HepG2 (cell line): ENCODE data around the gene RARS1. TPM values are rescaled to one million over a fixed set of nuclear protein-coding genes. Genes with fewer than 3 reads are reported as not detected.

ENCODE experiments used
- GFI1 ChIP-seq: sonication (generic); formaldehyde crosslinking; IDR thresholded peaks from 2 replicates; pipeline ENCODE4 v1.5.0; 2020; ENCODE audit warnings: missing genetic modification reagents, mild to moderate bottlenecking, borderline replicate concordance
- MAFF ChIP-seq: IDR thresholded peaks from 2 replicates; pipeline ENCODE4 v1.6.1; 2011; ENCODE audit warnings: low read depth, low read length, improper control_type of control experiment
- MBNL3 ChIP-seq: fragments of 250-450 bp; sonication (Bioruptor Pico); conservative IDR thresholded peaks from 2 replicates; pipeline ENCODE4 v1.8.0; 2022; ENCODE audit warnings: mild to moderate bottlenecking, inconsistent platforms
- MIER2 ChIP-seq: IDR thresholded peaks from 2 replicates; pipeline ENCODE4 v1.6.1; 2016; ENCODE audit warnings: missing biosample characterization, missing genetic modification reagents
- MLLT10 ChIP-seq: sonication (generic); formaldehyde crosslinking; IDR thresholded peaks from 2 replicates; pipeline ENCODE4 v1.4.0; 2020; ENCODE audit warnings: missing genetic modification reagents
- PAWR ChIP-seq: sonication (generic); formaldehyde crosslinking; IDR thresholded peaks from 2 replicates; pipeline ENCODE4 v1.4.0; 2020; ENCODE audit warnings: missing genetic modification reagents, mild to moderate bottlenecking, borderline replicate concordance
- RAD51 ChIP-seq: fragments of 450-650 bp; IDR thresholded peaks from 2 replicates; pipeline ENCODE4 v1.6.1; 2016; ENCODE audit warnings: borderline replicate concordance
- REPIN1 ChIP-seq: sonication (generic); formaldehyde crosslinking; IDR thresholded peaks from 2 replicates; pipeline ENCODE4 v1.8.0; 2022; ENCODE audit warnings: missing genetic modification reagents, low read depth, mild to moderate bottlenecking, borderline replicate concordance
- SIN3A ChIP-seq: IDR thresholded peaks from 2 replicates; pipeline ENCODE4 v1.6.1; 2011; ENCODE audit warnings: low read depth, mild to moderate bottlenecking, control low read depth, low read length, borderline replicate concordance
- SOX6 ChIP-seq, 2 experiments: fragments of 450-650 bp in 1 of 2; sonication (generic) in 1 of 2; formaldehyde crosslinking in 1 of 2; IDR thresholded peaks; 2 replicates each; pipeline versions ENCODE4 v1.4.0 to v1.6.1; 2017 to 2020; ENCODE audit warnings: antibody characterized with exemption in 1 of 2, mild to moderate bottlenecking in 1 of 2, missing genetic modification reagents in 1 of 2
- SSRP1 ChIP-seq: IDR thresholded peaks from 2 replicates; pipeline ENCODE4 v1.6.1; 2016; ENCODE audit warnings: control low read depth
- TEAD3 ChIP-seq: optimal IDR thresholded peaks from 2 replicates; pipeline ENCODE3; 2016; ENCODE audit warnings: borderline replicate concordance
- TERF1 ChIP-seq: sonication (generic); formaldehyde crosslinking; IDR thresholded peaks from 2 replicates; pipeline ENCODE4 v1.8.0; 2022; ENCODE audit warnings: mild to moderate bottlenecking, missing genetic modification reagents, moderate library complexity
- ZNF317 ChIP-seq: sonication (generic); formaldehyde crosslinking; IDR thresholded peaks from 2 replicates; pipeline ENCODE4 v1.5.0; 2020; ENCODE audit warnings: mild to moderate bottlenecking, missing genetic modification reagents
- ZNF331 ChIP-seq: sonication (generic); formaldehyde crosslinking; IDR thresholded peaks from 2 replicates; pipeline ENCODE4 v1.4.0; 2020; ENCODE audit warnings: missing genetic modification reagents
- ZNF407 ChIP-seq: sonication (generic); formaldehyde crosslinking; IDR thresholded peaks from one replicate; pipeline ENCODE4 v1.5.1; 2020; ENCODE audit warnings: mild to moderate bottlenecking, missing genetic modification reagents; ENCODE audit errors: not compliant biosample characterization
- ZNF441 ChIP-seq: sonication (generic); formaldehyde crosslinking; IDR thresholded peaks from 2 replicates; pipeline ENCODE4 v1.7.0; 2021; ENCODE audit warnings: missing genetic modification reagents, borderline replicate concordance
- ZNF644 ChIP-seq: IDR thresholded peaks from 2 replicates; pipeline ENCODE4 v1.6.1; 2016; ENCODE audit warnings: low read depth
- ZNF775 ChIP-seq: sonication (generic); formaldehyde crosslinking; IDR thresholded peaks from 2 replicates; pipeline ENCODE4 v1.4.0; 2020; ENCODE audit warnings: missing genetic modification reagents, mild to moderate bottlenecking, moderate library complexity, borderline replicate concordance
- ZNF776 ChIP-seq: sonication (generic); formaldehyde crosslinking; IDR thresholded peaks from 2 replicates; pipeline ENCODE4 v1.4.0; 2020; ENCODE audit warnings: mild to moderate bottlenecking, missing genetic modification reagents
- ZNF781 ChIP-seq: sonication (generic); formaldehyde crosslinking; IDR thresholded peaks from 2 replicates; pipeline ENCODE4 v1.5.1; 2020; ENCODE audit warnings: borderline replicate concordance, mild to moderate bottlenecking, missing genetic modification reagents; ENCODE audit errors: not compliant biosample characterization
- ZNF782 ChIP-seq: sonication (generic); formaldehyde crosslinking; IDR thresholded peaks from 2 replicates; pipeline ENCODE4 v1.4.0; 2020; ENCODE audit warnings: missing genetic modification reagents, mild to moderate bottlenecking, borderline replicate concordance
- polyA plus RNA-seq, 8 experiments: library from polyadenylated mRNA; depleted of rRNA in 3 of 8; stranded (reverse) in 7 of 8; unstranded in 1 of 8; fragments of >200 nt; fragmentation: Illumina TruSeq in 4 of 8; extraction: Trizol in 4 of 8; gene quantifications; 2 replicates each; pipeline versions ENCODE4 v1.2.1 to v1.2.3, GENCODE V29; 2011 to 2016; ENCODE audit warnings: low read depth in 4 of 8, missing spikeins in 1 of 8, mixed read lengths in 1 of 8; ENCODE audit not compliant: insufficient read depth in 1 of 8
- total RNA-seq, 5 experiments: library from RNA; depleted of rRNA; stranded (reverse); fragments of >200 nt; fragmentation: Illumina TruSeq; extraction: Trizol; gene quantifications; 2 replicates each; pipeline ENCODE4 v1.2.3, GENCODE V29; 2016; ENCODE audit warnings: low read depth in 1 of 5

The RARS1 gene
- total and polyA plus RNA-seq, 2 of the 13 experiments (the other 11 are each of a cell fraction or from before 2014, with no cell fraction given): 54.6 to 170 TPM

- TF ChIP-seq TERF1 (CRISPR knock-in tag) (no peak), ZNF775 (CRISPR knock-in tag) (no peak), TEAD3 (CRISPR knock-in tag) (peak; percentile 16), ZNF407 (CRISPR knock-in tag) (no peak), MBNL3 (CRISPR knock-in tag) (no peak), ZNF781 (CRISPR knock-in tag) (no peak), REPIN1 (CRISPR knock-in tag) (peak; percentile 45; the same call in 1 of the 2 replicates), MLLT10 (CRISPR knock-in tag) (no peak), ZNF644 (peak; percentile 61; the same call in 1 of the 2 replicates), SSRP1 (CRISPR knock-in tag) (0 out of 2 replicates have a peak, but pooled peaks have one; percentile 35), ZNF317 (CRISPR knock-in tag) (0 out of 2 replicates have a peak, but pooled peaks have one; percentile 31), ZNF441 (CRISPR knock-in tag) (peak; percentile 64), GFI1 (CRISPR knock-in tag) (peak; percentile 62), ZNF782 (no peak), SOX6 (IDR thresholded peaks at IDR 0.05) (no peak), SOX6 (CRISPR knock-in tag; IDR thresholded peaks at IDR 0.05) (peak; percentile 42), SIN3A (no peak), ZNF776 (CRISPR knock-in tag) (no peak), PAWR (no peak), RAD51 (peak; percentile 42; the same call in 1 of the 2 replicates), ZNF331 (CRISPR knock-in tag) (peak; percentile 51; the same call in 1 of the 2 replicates), MAFF (no peak), MIER2 (CRISPR knock-in tag) (peak; percentile 89)
Observed at GRCh38 chr5:168525856-168526255, 39.6 kb downstream of the RARS1 start (continued).
